HEK293T (cell line): ENCODE data around the gene NFKBIE.

Experiments used
- CTCF ChIA-PET: fragments of 350-600 bp; formaldehyde crosslinking; extraction: SDS; loops from one replicate; lab custom pipeline; 2021; ENCODE audit warnings: antibody characterized with exemption, inconsistent platforms; lab: Yijun Ruan, JAX
- POLR2A ChIA-PET: fragments of 350-600 bp; formaldehyde crosslinking; extraction: SDS; loops from one replicate; lab custom pipeline; 2020; ENCODE audit warnings: antibody characterized with exemption, inconsistent platforms; lab: Yijun Ruan, JAX
- DNase-seq: peaks from one replicate; pipeline ENCODE4 v3.0.0; 2012; ENCODE audit warnings: mixed read lengths; ENCODE audit errors: extremely low spot score
- ARNT ChIP-seq: fragments of 450-650 bp; IDR thresholded peaks from 2 replicates; pipeline ENCODE4 v1.6.1; 2017; ENCODE audit warnings: mild to moderate bottlenecking
- BHLHE40 ChIP-seq: fragments of 450-650 bp; IDR thresholded peaks from 2 replicates; pipeline ENCODE4 v1.6.1; 2016; ENCODE audit warnings: mild to moderate bottlenecking, moderate library complexity, borderline replicate concordance
- CTBP1 ChIP-seq: fragments of 450-650 bp; IDR thresholded peaks from 2 replicates; pipeline ENCODE4 v1.6.1; 2016; ENCODE audit warnings: borderline replicate concordance
- ELF4 ChIP-seq: fragments of 450-650 bp; IDR thresholded peaks from 2 replicates; pipeline ENCODE4 v1.6.1; 2017; ENCODE audit warnings: antibody characterized with exemption
- FOXA1 ChIP-seq: fragments of 450-650 bp; IDR thresholded peaks from 2 replicates; pipeline ENCODE4 v1.6.1; 2016; ENCODE audit warnings: mild to moderate bottlenecking
- FOXK2 ChIP-seq: fragments of 450-650 bp; IDR thresholded peaks from 2 replicates; pipeline ENCODE4 v1.6.1; 2016; ENCODE audit warnings: mild to moderate bottlenecking
- FOXM1 ChIP-seq: fragments of 450-650 bp; IDR thresholded peaks from 2 replicates; pipeline ENCODE4 v1.6.1; 2017; ENCODE audit warnings: mild to moderate bottlenecking, borderline replicate concordance
- HDGF ChIP-seq: fragments of 450-650 bp; IDR thresholded peaks from 2 replicates; pipeline ENCODE4 v1.6.1; 2017; ENCODE audit warnings: antibody characterized with exemption, borderline replicate concordance
- L3MBTL2 ChIP-seq: fragments of 450-650 bp; conservative IDR thresholded peaks from 2 replicates; pipeline ENCODE4 v1.6.1; 2016; ENCODE audit warnings: mild to moderate bottlenecking
- LEF1 ChIP-seq: fragments of 450-650 bp; IDR thresholded peaks from 2 replicates; pipeline ENCODE4 v1.6.1; 2017; ENCODE audit warnings: mild to moderate bottlenecking, borderline replicate concordance
- NFRKB ChIP-seq: fragments of 450-650 bp; IDR thresholded peaks from 2 replicates; pipeline ENCODE4 v1.6.1; 2016; ENCODE audit warnings: mild to moderate bottlenecking, moderate library complexity
- SP1 ChIP-seq: fragments of 450-650 bp; IDR thresholded peaks from 2 replicates; pipeline ENCODE4 v1.6.1; 2017
- SUZ12 ChIP-seq: fragments of 450-650 bp; IDR thresholded peaks from 2 replicates; pipeline ENCODE4 v1.6.1; 2016; ENCODE audit warnings: mild to moderate bottlenecking
- TARDBP ChIP-seq: fragments of 450-650 bp; IDR thresholded peaks from 2 replicates; pipeline ENCODE4 v1.6.1; 2016
- ZNF384 ChIP-seq: fragments of 450-650 bp; IDR thresholded peaks from 2 replicates; pipeline ENCODE4 v1.6.1; 2016
- TF ChIP-seq, protein P1 (sequence below): fragments of 450-650 bp; IDR thresholded peaks from 2 replicates; pipeline ENCODE4 v1.6.1; 2016

Gene NFKBIE

DNA sequence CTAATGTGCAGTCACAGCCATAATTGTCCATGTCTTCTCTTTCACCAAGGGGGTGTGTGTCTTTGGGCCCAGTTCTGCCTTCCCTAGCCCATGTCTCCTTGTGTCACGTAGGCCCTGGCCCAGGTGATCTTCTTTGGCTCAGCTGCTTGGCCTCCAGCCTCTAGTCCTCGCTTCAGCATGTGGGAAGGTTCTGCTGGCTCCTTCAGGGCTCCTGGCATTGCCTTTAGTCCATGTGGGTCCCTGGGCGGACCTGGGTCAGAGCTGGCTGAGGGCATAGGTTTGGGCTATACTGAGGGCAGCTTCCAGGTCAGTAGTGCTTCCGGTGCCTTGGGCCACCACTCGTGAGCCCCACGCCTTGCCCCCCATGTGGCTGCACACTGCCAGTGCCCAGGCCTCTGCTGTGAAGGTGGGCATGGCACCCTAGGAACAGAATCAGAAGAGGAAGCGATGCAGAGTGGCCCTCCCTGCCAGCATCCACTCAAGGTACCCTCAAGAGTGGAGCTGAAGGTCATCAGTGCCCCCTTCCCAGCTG, 35.0 kb upstream of the NFKBIE start:
- ChIA-PET CTCF (no interaction called here), POLR2A (interaction anchor here (1.3 to 1.6 kb wide), 3 partner anchors 8 to 53 kb away, joined by 3 to 4 read pairs (median 4); partner anchors contain the start of gene HSP90AB1)
- TF ChIP-seq FOXM1, result no peak
- no peak for TF ChIP-seq BHLHE40
- TF ChIP-seq FOXA1, result no peak
- no peak for TF ChIP-seq HDGF
- TF ChIP-seq ARNT, result no peak
- TF ChIP-seq LEF1, result no peak
- no peak for TF ChIP-seq NFRKB
- TF ChIP-seq L3MBTL2, result no peak
- no peak for TF ChIP-seq SP1
- TF ChIP-seq TARDBP, result no peak
- no peak for TF ChIP-seq FOXK2
- no peak for TF ChIP-seq ZNF384
- TF ChIP-seq CTBP1, result no peak
- TF ChIP-seq ELF4, result no peak
- no peak for TF ChIP-seq SUZ12
- TF ChIP-seq, protein P1, sequence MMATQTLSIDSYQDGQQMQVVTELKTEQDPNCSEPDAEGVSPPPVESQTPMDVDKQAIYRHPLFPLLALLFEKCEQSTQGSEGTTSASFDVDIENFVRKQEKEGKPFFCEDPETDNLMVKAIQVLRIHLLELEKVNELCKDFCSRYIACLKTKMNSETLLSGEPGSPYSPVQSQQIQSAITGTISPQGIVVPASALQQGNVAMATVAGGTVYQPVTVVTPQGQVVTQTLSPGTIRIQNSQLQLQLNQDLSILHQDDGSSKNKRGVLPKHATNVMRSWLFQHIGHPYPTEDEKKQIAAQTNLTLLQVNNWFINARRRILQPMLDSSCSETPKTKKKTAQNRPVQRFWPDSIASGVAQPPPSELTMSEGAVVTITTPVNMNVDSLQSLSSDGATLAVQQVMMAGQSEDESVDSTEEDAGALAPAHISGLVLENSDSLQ, result no peak
- no peak for DNase-seq

DNA sequence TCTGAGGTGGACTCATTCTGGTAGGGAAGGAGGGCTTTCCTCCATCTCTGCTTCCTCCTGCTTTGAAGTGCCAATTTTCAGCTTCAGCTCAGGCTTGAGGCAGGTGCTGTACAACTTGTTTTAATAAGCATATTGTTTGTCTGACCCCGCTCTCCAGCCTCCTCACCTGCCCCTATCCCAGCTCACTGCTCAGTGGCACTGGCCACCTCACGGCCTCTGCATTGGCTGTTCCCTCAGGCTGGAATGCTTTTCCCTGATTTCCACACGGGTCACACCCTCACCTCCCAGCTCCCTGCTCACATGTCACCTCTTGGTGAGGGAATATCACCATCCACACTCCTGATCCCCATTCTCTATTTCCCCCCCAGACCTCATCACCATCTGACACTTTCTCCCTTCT, 33.5 kb upstream of the NFKBIE start:
- TF ChIP-seq SUZ12 (no peak), NFRKB (no peak), FOXM1 (no peak)
- ChIA-PET CTCF (interaction anchor here (0.6 to 1.3 kb wide), 5 partner anchors 9 to 121 kb away, joined by 3 to 5 read pairs (median 3); partner anchors contain the start of gene AARS2), POLR2A (interaction anchor here (0.9 kb wide), 1 partner anchor 14 kb away, joined by 6 read pairs; the partner anchor contains the start of gene AARS2)
- DNase-seq, result no peak

DNA sequence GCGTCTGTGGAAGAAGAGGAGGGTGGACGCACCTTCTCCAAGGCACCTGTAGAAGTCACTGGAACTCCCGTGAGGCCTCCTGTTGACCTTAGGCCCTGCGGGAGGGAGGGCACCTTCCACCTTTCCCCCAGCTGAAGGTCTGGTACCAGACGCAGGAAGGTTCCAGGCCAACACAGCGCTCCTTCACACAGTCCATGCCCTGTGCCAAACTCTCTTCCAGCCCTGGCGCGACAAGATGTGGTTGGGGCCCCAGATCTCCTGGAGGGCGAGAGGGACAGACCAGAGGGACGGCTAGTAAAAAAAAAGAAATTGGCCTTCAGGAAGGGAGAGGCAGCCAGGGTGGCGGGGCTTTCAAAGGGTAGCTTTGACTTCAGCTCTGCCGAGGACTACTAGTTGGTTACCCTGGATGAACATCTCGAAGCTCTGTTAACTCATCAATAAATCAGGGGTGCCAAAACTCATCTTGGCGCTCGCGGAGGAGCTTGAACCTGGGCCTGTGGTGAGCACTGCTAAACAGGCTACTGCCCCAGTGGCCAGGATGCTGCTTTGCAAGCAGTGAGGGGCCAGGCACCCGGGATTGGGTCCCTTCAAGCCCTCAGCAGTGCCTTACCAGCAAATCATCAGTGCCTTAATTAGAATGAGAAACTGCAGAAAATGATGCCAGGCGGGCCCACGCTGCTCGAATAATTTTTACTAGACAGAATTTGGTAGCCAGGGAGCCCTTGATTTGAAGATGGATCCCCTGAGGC, 32.9 kb upstream of the NFKBIE start:
- POLR2A ChIA-PET, result interaction anchor here (0.6 to 1.1 kb wide), 2 partner anchors 11 to 20 kb away, joined by 3 read pairs; no protein-coding TSS in a partner anchor
- no peak for DNase-seq
- TF ChIP-seq FOXK2 (no peak), NFRKB (no peak), CTBP1 (no peak), ARNT (no peak), FOXM1 (no peak), SP1 (no peak), ZNF384 (no peak)

DNA sequence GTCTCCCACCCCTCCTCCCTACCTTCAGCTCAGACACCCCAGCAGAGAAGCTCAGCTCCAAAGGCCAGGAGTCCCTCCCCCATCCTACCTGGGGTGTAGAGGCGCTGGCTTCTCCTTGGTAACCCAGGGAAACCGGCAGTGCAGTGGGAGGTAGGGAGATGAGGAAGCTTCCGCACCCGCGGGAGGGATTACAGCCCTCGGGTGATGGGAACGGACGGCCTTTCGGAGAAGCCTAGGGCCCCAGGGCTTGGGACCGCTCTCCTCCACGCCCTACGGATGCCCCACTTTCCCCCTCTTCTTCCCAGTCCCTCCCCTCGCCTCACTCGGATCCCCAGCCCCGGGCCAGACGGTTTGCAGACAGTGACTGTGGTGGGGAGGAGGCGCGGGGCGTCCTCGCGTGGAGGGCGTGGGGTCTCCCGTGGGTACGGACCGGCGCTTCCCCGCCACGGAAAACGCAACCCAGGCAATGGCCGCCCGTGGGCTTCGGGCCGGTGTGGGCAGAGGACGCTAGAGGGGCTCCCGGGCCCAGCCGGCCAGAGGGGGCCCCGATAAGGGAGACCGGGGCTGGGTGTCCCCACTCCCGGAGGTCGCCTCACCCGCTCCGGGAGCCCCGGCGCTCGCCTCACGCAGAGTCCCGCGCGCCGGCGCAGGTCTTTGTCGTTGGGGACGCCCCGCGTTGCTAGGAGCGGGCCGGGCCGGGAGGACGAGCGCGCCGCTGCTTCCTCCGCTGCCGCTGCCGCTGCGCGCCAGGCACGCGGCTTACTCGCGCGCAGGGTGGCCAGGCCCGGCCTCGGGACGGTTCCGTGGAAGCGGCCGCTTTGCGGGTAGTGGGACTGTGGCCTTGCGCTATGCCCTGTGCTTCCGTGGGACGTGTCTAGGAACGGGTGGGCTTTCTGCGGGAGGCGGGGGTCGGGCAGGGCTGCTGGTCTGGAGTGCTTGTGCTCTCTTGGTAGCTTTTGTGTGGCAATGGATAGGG, 32.0 kb upstream of the NFKBIE start:
- DNase-seq, result peak; percentile 56
- no peak for TF ChIP-seq L3MBTL2
- no peak for TF ChIP-seq ZNF384
- no peak for TF ChIP-seq SP1
- no peak for TF ChIP-seq ELF4
- no peak for TF ChIP-seq SUZ12
- TF ChIP-seq FOXM1, result no peak
- TF ChIP-seq, protein P1, result no peak
- no peak for TF ChIP-seq LEF1
- no peak for TF ChIP-seq FOXA1
- TF ChIP-seq HDGF, result no peak
- TF ChIP-seq FOXK2, result no peak
- TF ChIP-seq NFRKB, result no peak
- TF ChIP-seq BHLHE40, result no peak
- TF ChIP-seq CTBP1, result no peak
- POLR2A ChIA-PET, result interaction anchor here (0.6 to 1.6 kb wide), 3 partner anchors 12 to 33 kb away, joined by 3 read pairs; no protein-coding TSS in a partner anchor
- CTCF ChIA-PET, result interaction anchor here (0.9 kb wide), 1 partner anchor 9 kb away, joined by 3 read pairs; no protein-coding TSS in a partner anchor

More for the DNA sequence above, 32.9 kb upstream of the NFKBIE start:
- CTCF ChIA-PET, result interaction anchor here (0.7 to 1.3 kb wide), 4 partner anchors 9 to 41 kb away, joined by 3 to 5 read pairs (median 4); partner anchors contain the start of gene AARS2

DNA sequence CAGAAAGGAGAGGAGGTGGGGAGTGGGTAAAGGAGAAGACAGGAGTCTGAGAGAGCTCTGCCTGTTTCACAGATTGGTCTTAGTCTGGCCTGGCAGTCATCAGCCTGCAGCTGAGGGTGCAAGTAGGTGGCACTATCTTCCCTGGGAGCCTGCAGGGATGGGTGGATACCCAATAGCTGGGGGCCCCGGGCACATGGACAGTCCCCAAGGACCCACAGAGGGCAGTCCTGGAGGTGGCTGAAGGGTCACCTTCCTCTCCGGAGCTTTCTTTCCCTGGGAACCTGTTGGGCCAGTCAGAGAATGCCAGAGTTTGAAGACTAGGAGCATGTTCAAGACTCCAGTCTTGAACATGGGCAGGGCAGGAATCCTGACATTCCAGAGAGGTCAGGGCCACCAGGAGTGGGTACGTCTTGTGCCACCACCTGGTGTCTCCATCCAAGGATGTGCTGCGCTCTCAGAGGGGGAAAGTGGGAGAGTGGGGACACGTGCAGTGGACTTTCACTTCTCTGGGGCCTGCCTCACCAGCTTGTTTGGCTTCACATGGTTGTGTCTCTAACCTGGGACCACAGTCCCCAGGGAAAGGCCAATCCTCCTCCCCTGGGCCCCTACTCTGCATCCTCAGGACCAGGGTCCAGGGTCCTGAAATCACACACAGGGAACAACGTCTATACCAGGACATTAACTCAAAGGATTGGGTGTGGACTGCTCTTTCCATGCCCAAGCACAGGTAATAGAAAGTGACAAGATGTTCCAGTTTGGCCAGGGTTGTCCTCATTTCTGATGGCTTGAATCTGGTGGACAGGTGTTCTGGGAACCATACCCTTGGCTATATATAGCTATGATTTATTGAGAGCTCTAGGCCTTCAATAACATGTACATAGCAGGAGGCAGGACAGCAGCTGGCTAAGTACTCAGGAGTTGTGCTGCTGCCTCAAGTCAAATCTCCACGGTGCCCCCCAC, 29.8 kb upstream of the NFKBIE start:
- no peak for DNase-seq
- TF ChIP-seq CTBP1 (no peak), HDGF (no peak), L3MBTL2 (no peak), FOXA1 (no peak), NFRKB (no peak), TARDBP (no peak)
- TF ChIP-seq, protein P1, result no peak
- ChIA-PET POLR2A (interaction anchor here (0.6 to 1.6 kb wide), 7 partner anchors 9 to 92 kb away, joined by 3 to 11 read pairs (median 3); partner anchors contain the start of genes AARS2 and CDC5L), CTCF (interaction anchor here (0.7 to 1.8 kb wide), 4 partner anchors 10 to 27 kb away, joined by 3 to 9 read pairs (median 6); no protein-coding TSS in a partner anchor)
